ACC112 (cell line): Measurements from ENCODE around the gene GLRX.

Source experiments
- H2AFZ ChIP-seq: fragments of 200-600 bp; sonication (generic); one replicate; pipeline ENCODE4 v1.6.0; 2017; ENCODE audit warnings: antibody characterized with exemption, low read length; ENCODE audit not compliant: unreplicated experiment
- H3K27ac ChIP-seq: fragments of 200-600 bp; sonication (generic); 2 replicates; pipeline ENCODE4 v1.5.1; 2014; ENCODE audit warnings: low read depth, mild to moderate bottlenecking, antibody characterized with exemption, low read length, moderate library complexity
- H3K27me3 ChIP-seq: fragments of 200-600 bp; sonication (generic); 2 replicates; pipeline ENCODE4 v1.6.1; 2014; ENCODE audit warnings: mild to moderate bottlenecking, antibody characterized with exemption, low read length, moderate library complexity, mixed read lengths; ENCODE audit not compliant: insufficient read depth
- H3K36me3 ChIP-seq: fragments of 200-600 bp; sonication (generic); 2 replicates; pipeline ENCODE4 v1.6.1; 2016; ENCODE audit warnings: mild to moderate bottlenecking, antibody characterized with exemption, low read length, moderate library complexity, mixed read lengths; ENCODE audit not compliant: insufficient read depth
- H3K4me1 ChIP-seq: fragments of 200-600 bp; sonication (generic); one replicate; pipeline ENCODE4 v1.6.1; 2016; ENCODE audit warnings: low read length, mixed read lengths; ENCODE audit not compliant: insufficient read depth, unreplicated experiment, control insufficient read depth
- H3K4me3 ChIP-seq: fragments of 200-600 bp; sonication (generic); 2 replicates; pipeline ENCODE4 v1.5.1; 2014; ENCODE audit warnings: mild to moderate bottlenecking, low read depth, low read length
- H3K79me2 ChIP-seq: fragments of 200-600 bp; sonication (generic); one replicate; pipeline ENCODE4 v1.6.0; 2016; ENCODE audit warnings: low read length; ENCODE audit not compliant: control insufficient read depth, unreplicated experiment, insufficient read depth

The GLRX gene

GRCh38 chr5:95797301-95797700 lies 25.2 kb downstream of the GLRX start:
- H2AFZ ChIP-seq: no peak overlapping the region
- H3K4me3 ChIP-seq: no peak overlapping the region
- no peak overlapping the region for H3K27ac ChIP-seq
- peaks cover 14% of the 10 kb centered on the region for H3K4me1 ChIP-seq
- no peaks in the 10 kb centered on the region for H3K79me2 ChIP-seq
- H3K27me3 ChIP-seq: no peaks in the 10 kb centered on the region
- H3K36me3 ChIP-seq: peaks cover 39% of the 10 kb centered on the region

GRCh38 chr5:95794070-95794516 lies 28.4 kb downstream of the GLRX start:
- Histone ChIP-seq H3K36me3 (peaks cover 55% of the 10 kb centered on the region), H3K27me3 (no peaks in the 10 kb centered on the region), H2AFZ (no peak overlapping the region), H3K27ac (peak overlapping the region; percentile 71), H3K4me3 (no peak overlapping the region), H3K79me2 (no peaks in the 10 kb centered on the region), H3K4me1 (peaks cover 14% of the 10 kb centered on the region)

- Histone ChIP-seq H3K27me3 (no peaks in the 10 kb centered on the region), H2AFZ (no peak overlapping the region), H3K27ac (no peak overlapping the region), H3K79me2 (no peaks in the 10 kb centered on the region), H3K4me3 (no peak overlapping the region), H3K36me3 (peaks cover 69% of the 10 kb centered on the region), H3K4me1 (peaks cover 24% of the 10 kb centered on the region)
These were observed 30.8 kb downstream of the GLRX start for GRCh38 chr5:95791751-95792150.

GRCh38 chr5:95788493-95788892 lies 34.0 kb downstream of the GLRX start:
- H3K4me1 ChIP-seq: peaks cover 39% of the 10 kb centered on the region
- no peak overlapping the region for H2AFZ ChIP-seq
- H3K36me3 ChIP-seq: peaks cover 54% of the 10 kb centered on the region
- no peak overlapping the region for H3K27ac ChIP-seq
- no peak overlapping the region for H3K4me3 ChIP-seq
- H3K27me3 ChIP-seq: no peaks in the 10 kb centered on the region
- H3K79me2 ChIP-seq: no peaks in the 10 kb centered on the region

GRCh38 chr5:95786821-95787418 lies 35.6 kb downstream of the GLRX start:
- Histone ChIP-seq H3K36me3 (peaks cover 49% of the 10 kb centered on the region), H2AFZ (no peak overlapping the region), H3K27me3 (no peaks in the 10 kb centered on the region), H3K4me1 (peaks cover 33% of the 10 kb centered on the region), H3K4me3 (no peak overlapping the region), H3K79me2 (no peaks in the 10 kb centered on the region), H3K27ac (peak overlapping the region; percentile 68)

GRCh38 chr5:95784514-95785302 lies 37.8 kb downstream of the GLRX start:
- no peak overlapping the region for H3K4me3 ChIP-seq
- peaks cover 43% of the 10 kb centered on the region for H3K36me3 ChIP-seq
- H2AFZ ChIP-seq: no peak overlapping the region
- no peaks in the 10 kb centered on the region for H3K79me2 ChIP-seq
- 0 out of 2 replicates have a peak overlapping the region, but pooled peaks have one; percentile 68 for H3K27ac ChIP-seq
- peaks cover 44% of the 10 kb centered on the region for H3K4me1 ChIP-seq
- H3K27me3 ChIP-seq: no peaks in the 10 kb centered on the region

GRCh38 chr5:95783661-95784060 lies 38.9 kb downstream of the GLRX start:
- no peak overlapping the region for H3K27ac ChIP-seq

GRCh38 chr5:95782181-95782580 lies 40.3 kb downstream of the GLRX start:
- Histone ChIP-seq H3K36me3 (peaks cover 20% of the 10 kb centered on the region), H3K27ac (no peak overlapping the region; the same call in 1 of the 2 replicates), H3K4me3 (no peak overlapping the region), H2AFZ (no peak overlapping the region), H3K4me1 (peaks cover 51% of the 10 kb centered on the region), H3K27me3 (no peaks in the 10 kb centered on the region), H3K79me2 (no peaks in the 10 kb centered on the region)

More at GRCh38 chr5:95783661-95784060, 38.9 kb downstream of the GLRX start:
- Histone ChIP-seq H2AFZ (no peak overlapping the region), H3K4me1 (peaks cover 55% of the 10 kb centered on the region), H3K79me2 (no peaks in the 10 kb centered on the region), H3K36me3 (peaks cover 34% of the 10 kb centered on the region), H3K4me3 (no peak overlapping the region), H3K27me3 (no peaks in the 10 kb centered on the region)

GRCh38 chr5:95781101-95781583 lies 41.4 kb downstream of the GLRX start:
- peak overlapping the region; percentile 93 for H2AFZ ChIP-seq
- no peaks in the 10 kb centered on the region for H3K79me2 ChIP-seq
- H3K4me3 ChIP-seq: no peak overlapping the region
- H3K36me3 ChIP-seq: peaks cover 20% of the 10 kb centered on the region
- peak overlapping the region; percentile 55 for H3K27ac ChIP-seq
- peaks cover 43% of the 10 kb centered on the region for H3K4me1 ChIP-seq
- no peaks in the 10 kb centered on the region for H3K27me3 ChIP-seq

- Histone ChIP-seq H3K27me3 (no peaks in the 10 kb centered on the region), H3K79me2 (no peaks in the 10 kb centered on the region), H3K27ac (peak overlapping the region; percentile 55), H3K36me3 (peaks cover 20% of the 10 kb centered on the region), H3K4me1 (peaks cover 38% of the 10 kb centered on the region), H2AFZ (no peak overlapping the region), H3K4me3 (no peak overlapping the region)
These were observed 41.9 kb downstream of the GLRX start for GRCh38 chr5:95780597-95780996.
